Adrenal gland (tissue), 12 donors: ENCODE measurements around the gene RNU6-1. TPM values are rescaled to one million over a fixed set of nuclear protein-coding genes. Genes with fewer than 3 reads are reported as not detected.
A peak's percentile ranks its signal among the peaks of the same experiment; 100 is the strongest.

ENCODE experiments used
- DNase-seq, 7 donors: peaks; one replicate each; pipeline ENCODE4 v3.0.0-alpha.2; 2019 to 2020
- H3K27ac ChIP-seq, 5 donors: fragments of 200-600 bp; sonication (generic) in 4 of 5; 1 replicate in 3 of 5; 2 replicates in 2 of 5; pipeline versions ENCODE4 v1.5.1 to v1.8.0; 2016 to 2020; ENCODE audit warnings: mild to moderate bottlenecking in 1 of 5
- H3K27me3 ChIP-seq: fragments of 200-600 bp; 2 replicates; pipeline ENCODE4 v1.8.0; 2021
- H3K36me3 ChIP-seq, 2 donors: fragments of 200-600 bp; replicated peaks in 1 of 2; 1 replicate in 1 of 2; 2 replicates in 1 of 2; pipeline versions ENCODE4 v1.5.1 to v1.8.0; 2018 to 2022
- H3K4me1 ChIP-seq, 2 donors: fragments of 200-600 bp; replicated peaks in 1 of 2; 1 replicate in 1 of 2; 2 replicates in 1 of 2; pipeline versions ENCODE4 v1.5.1 to v1.8.0; 2018 to 2021
- H3K4me3 ChIP-seq, 4 donors: fragments of 200-600 bp; sonication (generic) in 3 of 4; one replicate each; pipeline ENCODE4 v1.5.1; 2016 to 2018
- H3K9me3 ChIP-seq, 3 donors: fragments of 200-600 bp; sonication (generic) in 1 of 3; replicated peaks in 1 of 3; 1 replicate in 2 of 3; 2 replicates in 1 of 3; pipeline versions ENCODE4 v1.5.1 to v1.8.0; 2016 to 2021
- POLR2A ChIP-seq, 2 donors: fragments of 450-650 bp; IDR thresholded peaks; one replicate each; pipeline ENCODE4 v1.6.1; 2017; ENCODE audit warnings: antibody characterized with exemption in 2 of 2, mild to moderate bottlenecking in 2 of 2, moderate library complexity in 1 of 2
- whole genome bisulfite sequencing, 4 donors: extraction: QIAGEN DNeasy Blood & Tissue Kit in 2 of 4; methylation state at CpG; one replicate each; pipeline versions ENCODE4 v1.1.5 to v1.1.7; 2013 to 2017; 5-methylcytosine and 5-hydroxymethylcytosine counted together
- intact Hi-C, 2 donors: fragments of 100-400 bp; cut with DNase I; formaldehyde crosslinking; loops; one replicate each; pipeline versions ENCODE4 v1.14.1 to v1.15.0; 2022 to 2023
- polyA plus RNA-seq, 3 donors: library from polyadenylated mRNA; stranded (reverse); fragments of 200-250 nt in 2 of 3; fragments of 350-450 nt in 1 of 3; fragmentation: Illumina TruSeq in 1 of 3; extraction: RNeasy Lipid Tissue Mini Kit (QIAGEN cat#74804) in 1 of 3; gene quantifications; one replicate each; pipeline ENCODE4 v1.2.3, GENCODE V29; 2013 to 2014
- total RNA-seq, 9 donors: library from RNA; depleted of rRNA in 4 of 9; stranded (reverse); fragments of >200 nt in 4 of 9; fragments of 120-200 nt in 1 of 9; fragmentation: NEBNext Ultra II Directional in 1 of 9; extraction: Animal tissue kit (Norgen Biotek cat#: 25700) in 1 of 9; gene quantifications; one replicate each; pipeline versions ENCODE4 v1.1.0 to v1.2.4, GENCODE V29; 2013 to 2023
- TF ChIP-seq, protein P1 (sequence below), 6 experiments: fragments of 450-650 bp in 4 of 6; fragments of 200-600 bp in 2 of 6; sonication (generic) in 1 of 6; IDR thresholded peaks; 1 replicate in 5 of 6; 2 replicates in 1 of 6; pipeline versions ENCODE4 v1.5.1 to v1.8.0; 2016 to 2021; ENCODE audit warnings: antibody characterized with exemption in 6 of 6, mild to moderate bottlenecking in 2 of 6, moderate library complexity in 1 of 6
- donor health status: healthy with polysubstance abuse.
- donor health status: Bipolar disorder and iron deficiency.
- donor health status: DM: yes; HTN: yes; CAD: no.
- donor health status: DM: no; HTN: no; CAD: no.
- donor health status: DM: no; HTN: no; CAD: no.
- donor health status: DM: yes; HTN: yes; CAD: no.

RNU6-1 gene
- total and polyA plus RNA-seq, 12 donors: not detected

DNA sequence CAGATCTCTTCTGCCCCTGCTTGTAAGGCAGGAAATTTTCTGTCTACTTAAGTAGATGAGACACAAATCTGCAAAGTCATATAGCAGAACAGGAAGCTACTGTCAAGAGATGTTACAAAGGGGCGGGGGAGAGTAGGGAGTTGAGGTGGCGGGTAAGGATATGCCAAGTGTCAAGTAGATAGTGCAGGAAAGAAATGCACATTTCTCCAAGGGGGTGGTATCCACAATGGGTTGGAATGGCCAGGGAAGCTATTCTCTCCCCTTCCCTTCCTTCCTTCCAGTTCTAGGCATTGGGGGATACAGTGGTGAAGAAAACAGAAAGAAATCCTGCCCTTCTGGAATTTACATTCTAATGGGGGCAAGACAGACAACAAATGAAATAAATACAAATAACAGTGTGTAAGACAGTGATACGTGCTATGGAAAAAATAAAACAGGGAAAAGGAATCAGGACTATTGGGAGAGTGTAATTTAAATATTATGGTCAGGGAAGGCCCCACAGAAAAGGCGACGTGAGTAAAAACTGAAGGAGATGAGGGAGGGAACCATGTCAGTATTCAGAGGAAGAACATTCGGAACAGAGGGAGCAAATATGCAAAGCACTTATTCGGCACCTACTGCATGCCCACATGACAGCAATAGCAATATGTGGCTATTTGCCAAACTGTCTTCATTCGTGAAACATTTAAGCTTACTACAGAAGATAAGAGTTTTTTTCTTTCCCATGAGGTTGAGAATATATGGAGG is 42.8 kb upstream of the RNU6-1 start:
- TF ChIP-seq, protein P1, sequence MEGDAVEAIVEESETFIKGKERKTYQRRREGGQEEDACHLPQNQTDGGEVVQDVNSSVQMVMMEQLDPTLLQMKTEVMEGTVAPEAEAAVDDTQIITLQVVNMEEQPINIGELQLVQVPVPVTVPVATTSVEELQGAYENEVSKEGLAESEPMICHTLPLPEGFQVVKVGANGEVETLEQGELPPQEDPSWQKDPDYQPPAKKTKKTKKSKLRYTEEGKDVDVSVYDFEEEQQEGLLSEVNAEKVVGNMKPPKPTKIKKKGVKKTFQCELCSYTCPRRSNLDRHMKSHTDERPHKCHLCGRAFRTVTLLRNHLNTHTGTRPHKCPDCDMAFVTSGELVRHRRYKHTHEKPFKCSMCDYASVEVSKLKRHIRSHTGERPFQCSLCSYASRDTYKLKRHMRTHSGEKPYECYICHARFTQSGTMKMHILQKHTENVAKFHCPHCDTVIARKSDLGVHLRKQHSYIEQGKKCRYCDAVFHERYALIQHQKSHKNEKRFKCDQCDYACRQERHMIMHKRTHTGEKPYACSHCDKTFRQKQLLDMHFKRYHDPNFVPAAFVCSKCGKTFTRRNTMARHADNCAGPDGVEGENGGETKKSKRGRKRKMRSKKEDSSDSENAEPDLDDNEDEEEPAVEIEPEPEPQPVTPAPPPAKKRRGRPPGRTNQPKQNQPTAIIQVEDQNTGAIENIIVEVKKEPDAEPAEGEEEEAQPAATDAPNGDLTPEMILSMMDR (IDR thresholded peaks at IDR 0.05): no peak
- no peak for TF ChIP-seq POLR2A (IDR thresholded peaks at IDR 0.05)
- H3K4me3 ChIP-seq: no peak overlapping the region
- H3K36me3 ChIP-seq: no peaks in the 10 kb centered on the region
- H3K4me1 ChIP-seq: peaks cover 9 to 20% of the 10 kb centered on the region in 2 donors
- DNase-seq: peak in 5 of 7 donors; percentile 19 to 66 (median 41)
- H3K27ac ChIP-seq: peak overlapping the region in 1 of 5 donors; percentile 82
- 64 to 73% (median 71%) methylated on average over 8 of the region's 8 CpGs for WGBS, 4 donors
- H3K27me3 ChIP-seq: no peaks in the 10 kb centered on the region
- intact Hi-C loops: no loop called here
- no peaks in the 10 kb centered on the region for H3K9me3 ChIP-seq

DNA sequence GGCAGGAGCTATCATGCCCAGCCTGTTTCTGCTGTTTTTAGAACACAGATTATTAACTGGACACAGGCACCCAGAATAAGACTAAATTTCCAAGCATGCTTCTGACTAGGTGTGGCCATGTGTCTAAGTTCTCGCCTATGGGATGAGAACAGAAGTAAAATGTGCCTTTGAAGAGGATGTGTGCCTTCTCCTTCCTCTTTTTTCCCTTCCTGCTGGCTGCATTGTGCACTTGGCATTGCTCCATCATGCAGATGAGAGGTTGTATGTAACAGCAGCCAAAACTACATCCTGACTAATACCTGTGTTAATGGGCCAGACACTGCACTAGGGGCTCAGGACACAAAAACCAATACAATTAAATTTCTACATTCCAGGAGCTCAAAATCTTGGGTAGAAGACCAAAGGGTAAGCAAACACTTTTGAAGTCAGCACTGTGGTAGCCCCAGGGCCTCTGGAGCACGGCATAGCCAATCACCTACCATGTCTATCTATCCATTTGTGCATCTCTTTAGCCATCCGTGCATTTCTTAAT is 40.9 kb upstream of the RNU6-1 start:
- no peak for TF ChIP-seq POLR2A (IDR thresholded peaks at IDR 0.05)
- TF ChIP-seq, protein P1 (IDR thresholded peaks at IDR 0.05): no peak
- Histone ChIP-seq H3K9me3 (no peaks in the 10 kb centered on the region), H3K27ac (peak overlapping the region in 1 of 5 donors; percentile 0), H3K36me3 (no peaks in the 10 kb centered on the region), H3K4me1 (peaks cover 9 to 20% of the 10 kb centered on the region in 2 donors), H3K4me3 (no peak overlapping the region), H3K27me3 (no peaks in the 10 kb centered on the region)
- intact Hi-C loops: no loop called here
- 77 to 86% (median 79%) methylated on average over 3 of the region's 3 CpGs for WGBS, 4 donors
- DNase-seq: peak in 3 of 7 donors; percentile 20 to 51 (median 42)

DNA sequence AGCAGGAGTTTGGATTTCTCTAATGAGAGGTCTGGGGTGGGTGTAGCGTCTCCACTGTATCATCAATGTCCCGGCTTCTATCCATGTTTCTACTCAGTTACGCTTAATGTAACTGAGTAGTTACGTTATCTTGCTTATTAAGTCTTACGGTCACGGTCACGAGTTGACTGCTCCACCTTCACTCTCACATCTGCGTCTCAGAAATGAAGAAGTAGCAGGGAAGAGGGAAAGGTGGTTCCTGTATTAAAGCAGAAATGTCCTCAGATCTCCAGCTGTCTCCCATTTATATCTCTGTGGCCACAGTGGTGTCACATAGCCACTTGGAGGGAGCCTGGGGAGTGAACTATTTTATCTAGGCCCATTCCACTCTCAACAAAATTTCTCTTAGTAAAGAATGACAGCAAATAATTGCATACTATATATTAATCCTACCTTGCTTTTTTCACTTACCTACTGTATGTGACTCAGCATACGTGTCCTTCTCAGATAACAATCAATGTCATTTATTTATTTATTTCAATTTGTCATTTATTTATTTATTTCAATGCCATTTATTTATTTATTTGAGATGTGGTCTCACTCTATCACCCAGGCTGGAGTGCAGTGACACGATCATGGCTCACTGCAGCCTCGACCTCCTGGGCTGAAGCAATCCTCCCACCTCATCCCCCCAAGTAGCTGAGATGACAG is 39.7 kb upstream of the RNU6-1 start:
- WGBS, 4 donors: 82 to 90% (median 83%) methylated on average over 11 of the region's 11 CpGs
- intact Hi-C loops: loop anchor here in 1 of 2 donors (10.0 kb wide), 1 partner anchor 65 kb away; no protein-coding TSS in a partner anchor
- DNase-seq: peak in 1 of 7 donors; percentile 25

DNA sequence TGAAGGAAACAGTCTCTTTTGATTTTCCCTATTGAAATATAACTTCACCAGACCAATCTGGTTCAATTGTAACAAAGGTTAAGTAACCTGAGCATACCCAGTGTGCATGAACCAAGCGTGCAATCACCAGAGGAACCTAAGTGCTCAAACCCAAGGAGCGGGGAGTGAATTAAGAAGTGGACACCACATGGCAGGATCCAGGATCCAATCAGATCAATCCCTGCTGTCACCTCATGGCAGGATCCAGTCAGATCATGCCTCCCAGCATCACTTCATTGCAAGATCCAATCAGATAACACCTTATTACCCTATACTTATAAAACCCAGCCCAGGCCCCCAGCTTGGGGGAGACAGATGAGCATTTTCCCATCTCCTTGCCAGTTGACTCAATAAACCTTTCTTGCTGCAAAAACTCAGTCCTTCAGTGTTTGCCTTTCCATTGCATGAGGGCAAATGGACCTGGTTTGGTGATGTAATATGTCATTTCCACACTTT is 38.9 kb upstream of the RNU6-1 start:
- intact Hi-C loops: loop anchor here in 1 of 2 donors (10.0 kb wide), 1 partner anchor 66 kb away; no protein-coding TSS in a partner anchor
- 91 to 100% (median 97%) methylated on average over 2 of the region's 2 CpGs for WGBS, 4 donors
- DNase-seq: no peak
- Histone ChIP-seq H3K27ac (no peak overlapping the region), H3K4me3 (no peak overlapping the region), H3K4me1 (peaks cover 0 to 7% of the 10 kb centered on the region in 2 donors), H3K27me3 (no peaks in the 10 kb centered on the region), H3K36me3 (no peaks in the 10 kb centered on the region), H3K9me3 (no peaks in the 10 kb centered on the region)
- TF ChIP-seq, protein P1 (IDR thresholded peaks at IDR 0.05): no peak
- TF ChIP-seq POLR2A (IDR thresholded peaks at IDR 0.05): no peak

More for the DNA sequence above, 39.7 kb upstream of the RNU6-1 start:
- H3K4me3 ChIP-seq: no peak overlapping the region
- no peaks in the 10 kb centered on the region for H3K36me3 ChIP-seq
- H3K27me3 ChIP-seq: no peaks in the 10 kb centered on the region
- H3K4me1 ChIP-seq: peaks cover 0 to 13% of the 10 kb centered on the region in 2 donors
- no peak overlapping the region for H3K27ac ChIP-seq
- no peaks in the 10 kb centered on the region for H3K9me3 ChIP-seq
- no peak for TF ChIP-seq POLR2A (IDR thresholded peaks at IDR 0.05)
